ENCODE measurements around the gene CDCP2.

DNA sequence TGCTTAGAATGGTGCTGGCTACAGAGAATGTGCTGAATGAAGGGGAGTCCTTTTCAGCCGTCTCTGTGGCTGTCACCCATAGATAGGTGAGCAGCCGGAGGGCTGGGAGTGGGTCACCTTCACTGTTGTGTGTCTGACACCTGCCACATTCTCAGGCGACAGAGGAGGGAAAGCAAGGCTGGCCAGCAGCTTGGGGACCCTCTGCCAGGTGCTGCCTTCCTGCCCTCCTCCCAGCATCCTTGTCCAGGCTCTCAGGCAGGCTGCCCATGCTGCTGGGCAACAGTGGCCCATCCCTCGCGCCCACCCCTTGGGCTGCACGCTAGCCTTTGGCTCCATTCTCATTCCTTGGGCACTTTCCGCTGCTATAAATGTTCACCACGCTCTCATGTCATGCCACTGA lies 24.9 kb upstream of the CDCP2 start:
- TF ChIP-seq, protein P1, sequence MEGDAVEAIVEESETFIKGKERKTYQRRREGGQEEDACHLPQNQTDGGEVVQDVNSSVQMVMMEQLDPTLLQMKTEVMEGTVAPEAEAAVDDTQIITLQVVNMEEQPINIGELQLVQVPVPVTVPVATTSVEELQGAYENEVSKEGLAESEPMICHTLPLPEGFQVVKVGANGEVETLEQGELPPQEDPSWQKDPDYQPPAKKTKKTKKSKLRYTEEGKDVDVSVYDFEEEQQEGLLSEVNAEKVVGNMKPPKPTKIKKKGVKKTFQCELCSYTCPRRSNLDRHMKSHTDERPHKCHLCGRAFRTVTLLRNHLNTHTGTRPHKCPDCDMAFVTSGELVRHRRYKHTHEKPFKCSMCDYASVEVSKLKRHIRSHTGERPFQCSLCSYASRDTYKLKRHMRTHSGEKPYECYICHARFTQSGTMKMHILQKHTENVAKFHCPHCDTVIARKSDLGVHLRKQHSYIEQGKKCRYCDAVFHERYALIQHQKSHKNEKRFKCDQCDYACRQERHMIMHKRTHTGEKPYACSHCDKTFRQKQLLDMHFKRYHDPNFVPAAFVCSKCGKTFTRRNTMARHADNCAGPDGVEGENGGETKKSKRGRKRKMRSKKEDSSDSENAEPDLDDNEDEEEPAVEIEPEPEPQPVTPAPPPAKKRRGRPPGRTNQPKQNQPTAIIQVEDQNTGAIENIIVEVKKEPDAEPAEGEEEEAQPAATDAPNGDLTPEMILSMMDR (IDR thresholded peaks at IDR 0.05) = no peak
- TF ChIP-seq POLR2A (IDR thresholded peaks at IDR 0.05) = no peak
- no peak for TF ChIP-seq POLR2AphosphoS5 (IDR thresholded peaks at IDR 0.05)
- TF ChIP-seq EP300 (IDR thresholded peaks at IDR 0.05) = no peak

All from sigmoid colon (tissue), 4 donors.